H1 (cell line): ENCODE results near the gene TMSB10. TPM values are rescaled to one million over a fixed set of nuclear protein-coding genes. Genes with fewer than 3 reads are reported as not detected.

Experiments
- CTCF ChIA-PET: fragments of 300-600 bp; sonication (Branson Sonifier 250); formaldehyde crosslinking; loops from one replicate; lab custom pipeline; 2021; ENCODE audit not compliant: partially characterized antibody; lab: Charles Lee
- POLR2A ChIA-PET: fragments of 300-600 bp; sonication (Branson Sonifier 250); formaldehyde crosslinking; loops from one replicate; lab custom pipeline; 2021; ENCODE audit warnings: inconsistent platforms; ENCODE audit not compliant: partially characterized antibody; lab: Charles Lee
- DNase-seq, 2 experiments: peaks; one replicate each; pipeline versions ENCODE4 v3.0.0 to v3.0.0-alpha.2; 2010 to 2022; ENCODE audit warnings: low spot score in 2 of 2, low read depth in 1 of 2, mixed read lengths in 1 of 2
- FAIRE-seq: peaks from 2 replicates; lab custom pipeline; 2011; peaks lifted over from hg19 to GRCh38; lab: Jason Lieb, UNC
- H2AFZ ChIP-seq: 2 replicates; pipeline ENCODE4 v1.8.1; 2012; ENCODE audit warnings: low read length, inconsistent platforms
- H2AK5ac ChIP-seq: 2 replicates; pipeline ENCODE4 v1.6.1; 2013; ENCODE audit warnings: low read depth, low read length
- H2BK120ac ChIP-seq: replicated peaks from 2 replicates; pipeline ENCODE3; 2013; ENCODE audit warnings: low read depth, low read length, inconsistent platforms
- H2BK12ac ChIP-seq: 2 replicates; pipeline ENCODE4 v1.6.1; 2013; ENCODE audit warnings: low read depth, low read length
- H2BK15ac ChIP-seq: 2 replicates; pipeline ENCODE4 v1.6.1; 2013; ENCODE audit warnings: low read length
- H2BK20ac ChIP-seq: 2 replicates; pipeline ENCODE4 v1.6.1; 2013; ENCODE audit warnings: low read length
- H2BK5ac ChIP-seq: 2 replicates; pipeline ENCODE4 v1.6.1; 2013; ENCODE audit warnings: low read depth, low read length
- H3K14ac ChIP-seq: 2 replicates; pipeline ENCODE4 v1.6.1; 2013; ENCODE audit warnings: inconsistent platforms; ENCODE audit not compliant: insufficient read length
- H3K18ac ChIP-seq: 2 replicates; pipeline ENCODE4 v1.6.1; 2013; ENCODE audit warnings: low read length; ENCODE audit errors: extremely low read depth
- H3K23ac ChIP-seq: 2 replicates; pipeline ENCODE4 v1.6.1; 2013; ENCODE audit warnings: inconsistent platforms; ENCODE audit not compliant: insufficient read length
- H3K23me2 ChIP-seq: 2 replicates; pipeline ENCODE4 v1.6.1; 2013; ENCODE audit warnings: low read depth, low read length
- H3K27ac ChIP-seq: 2 replicates; pipeline ENCODE4 v1.6.1; 2011; ENCODE audit warnings: low read depth, low read length, inconsistent platforms
- H3K27me3 ChIP-seq, 4 experiments: replicated peaks in 1 of 4; 1 replicate in 1 of 4; 2 replicates in 3 of 4; pipeline versions ENCODE4 v1.6.1 to v1.8.1; 2011 to 2013; ENCODE audit warnings: low read length in 3 of 4, mild to moderate bottlenecking in 3 of 4, inconsistent platforms in 2 of 4, mixed read lengths in 2 of 4, moderate library complexity in 1 of 4; ENCODE audit not compliant: control insufficient read depth in 3 of 4, insufficient read depth in 3 of 4; ENCODE audit errors: extremely low read depth in 1 of 4
- H3K36me3 ChIP-seq, 4 experiments: 2 replicates each; pipeline versions ENCODE4 v1.6.1 to v1.8.1; 2011 to 2013; ENCODE audit warnings: mild to moderate bottlenecking in 4 of 4, low read length in 3 of 4, moderate library complexity in 2 of 4, control low read depth in 1 of 4, inconsistent platforms in 1 of 4; ENCODE audit not compliant: insufficient read depth in 4 of 4, control insufficient read depth in 2 of 4
- H3K4ac ChIP-seq: replicated peaks from 2 replicates; pipeline ENCODE3; 2013; ENCODE audit warnings: low read length, low read depth, mixed read lengths, inconsistent platforms; ENCODE audit not compliant: insufficient read length
- H3K4me1 ChIP-seq, 4 experiments: replicated peaks in 1 of 4; 1 replicate in 1 of 4; 2 replicates in 3 of 4; pipeline versions ENCODE4 v1.6.1 to v1.8.1; 2011 to 2013; ENCODE audit warnings: low read length in 3 of 4, inconsistent platforms in 2 of 4, mixed read lengths in 1 of 4; ENCODE audit not compliant: insufficient read depth in 4 of 4, control insufficient read depth in 3 of 4
- H3K4me2 ChIP-seq, 2 experiments: 2 replicates each; pipeline versions ENCODE4 v1.6.1 to v1.8.1; 2011 to 2013; ENCODE audit warnings: low read depth in 2 of 2, low read length in 2 of 2, control low read depth in 1 of 2, inconsistent platforms in 1 of 2, mild to moderate bottlenecking in 1 of 2; ENCODE audit not compliant: insufficient read depth in 1 of 2
- H3K4me3 ChIP-seq, 4 experiments: fragments of 200-600, 300-600 bp in 1 of 4; sonication (generic), shearing (Covaris generic), sonication (Bioruptor Twin) in 1 of 4; 2 replicates each; pipeline versions ENCODE4 v1.5.1 to v1.8.1; 2011 to 2016; ENCODE audit warnings: low read length in 4 of 4, low read depth in 3 of 4, control low read depth in 2 of 4, inconsistent platforms in 2 of 4, mild to moderate bottlenecking in 2 of 4, mixed read lengths in 1 of 4, moderate library complexity in 1 of 4; ENCODE audit not compliant: insufficient read depth in 2 of 4; ENCODE audit errors: extremely low read depth in 1 of 4
- H3K56ac ChIP-seq: replicated peaks from 2 replicates; pipeline ENCODE3; 2013; ENCODE audit warnings: low read depth, mild to moderate bottlenecking, mixed read lengths, low read length, inconsistent platforms; ENCODE audit not compliant: insufficient read length
- H3K79me1 ChIP-seq: 2 replicates; pipeline ENCODE4 v1.6.1; 2013; ENCODE audit warnings: low read depth, low read length, control low read depth
- H3K79me2 ChIP-seq, 2 experiments: 2 replicates each; pipeline versions ENCODE4 v1.6.1 to v1.8.1; 2012 to 2013; ENCODE audit warnings: low read length in 2 of 2, mild to moderate bottlenecking in 2 of 2, inconsistent platforms in 1 of 2; ENCODE audit not compliant: insufficient read depth in 2 of 2, control insufficient read depth in 1 of 2
- H3K9ac ChIP-seq, 4 experiments: replicated peaks in 1 of 4; 1 replicate in 1 of 4; 2 replicates in 3 of 4; pipeline versions ENCODE4 v1.6.1 to v1.8.1; 2011 to 2013; ENCODE audit warnings: low read depth in 3 of 4, low read length in 3 of 4, control low read depth in 2 of 4, mild to moderate bottlenecking in 2 of 4, moderate library complexity in 2 of 4, inconsistent platforms in 1 of 4; ENCODE audit errors: extremely low read depth in 1 of 4
- H3K9me3 ChIP-seq, 2 experiments: 2 replicates each; pipeline versions ENCODE4 v1.6.1 to v1.8.1; 2012 to 2013; ENCODE audit warnings: mild to moderate bottlenecking in 2 of 2, moderate library complexity in 2 of 2, control low read depth in 1 of 2, inconsistent platforms in 1 of 2, low read depth in 1 of 2, low read length in 1 of 2, mixed read lengths in 1 of 2; ENCODE audit not compliant: insufficient read depth in 2 of 2
- H4K20me1 ChIP-seq, 2 experiments: replicated peaks in 1 of 2; 2 replicates each; pipeline versions ENCODE3 to v1.8.1; 2011 to 2013; ENCODE audit warnings: inconsistent platforms in 2 of 2, low read length in 2 of 2, mild to moderate bottlenecking in 1 of 2; ENCODE audit not compliant: insufficient read depth in 2 of 2, control insufficient read depth in 1 of 2
- H4K5ac ChIP-seq: 2 replicates; pipeline ENCODE4 v1.6.1; 2013; ENCODE audit warnings: low read length, low read depth, mixed read lengths, inconsistent platforms; ENCODE audit not compliant: insufficient read length
- H4K8ac ChIP-seq: 2 replicates; pipeline ENCODE4 v1.8.0; 2013; ENCODE audit warnings: mild to moderate bottlenecking, moderate library complexity, low read length, inconsistent platforms; ENCODE audit not compliant: insufficient read depth; ENCODE audit errors: extremely low read depth
- H4K91ac ChIP-seq: replicated peaks from 2 replicates; pipeline ENCODE3; 2013; ENCODE audit warnings: low read length, mixed read lengths, inconsistent platforms; ENCODE audit not compliant: insufficient read length
- BCL11A ChIP-seq, 2 experiments: IDR thresholded peaks; one replicate each; pipeline ENCODE4 v1.6.1; 2011; ENCODE audit warnings: low read depth in 2 of 2, low read length in 2 of 2, mild to moderate bottlenecking in 2 of 2
- CEBPB ChIP-seq: IDR thresholded peaks from 2 replicates; pipeline ENCODE4 v1.6.1; 2012; ENCODE audit warnings: low read depth, low read length
- CHD1 ChIP-seq: IDR thresholded peaks from 2 replicates; pipeline ENCODE4 v1.6.1; 2012; ENCODE audit warnings: low read depth, low read length, improper control_type of control experiment
- JUND ChIP-seq: IDR thresholded peaks from 2 replicates; pipeline ENCODE4 v1.6.1; 2011; ENCODE audit warnings: mild to moderate bottlenecking, improper control_type of control experiment, low read length
- KDM5A ChIP-seq: fragments of 200-600 bp; IDR thresholded peaks from 2 replicates; pipeline ENCODE4 v1.7.1; 2012; ENCODE audit warnings: mild to moderate bottlenecking, low read length, inconsistent platforms, mixed read lengths
- MAFK ChIP-seq: IDR thresholded peaks from 2 replicates; pipeline ENCODE4 v1.6.1; 2012; ENCODE audit warnings: low read depth, mild to moderate bottlenecking, improper control_type of control experiment, low read length
- RAD21 ChIP-seq, 2 experiments: IDR thresholded peaks in 1 of 2; conservative IDR thresholded peaks in 1 of 2; 2 replicates each; pipeline ENCODE4 v1.6.1; 2011; ENCODE audit warnings: low read depth in 2 of 2, low read length in 2 of 2, improper control_type of control experiment in 1 of 2, inconsistent platforms in 1 of 2, mild to moderate bottlenecking in 1 of 2, moderate library complexity in 1 of 2
- SIRT6 ChIP-seq: IDR thresholded peaks from one replicate; pipeline ENCODE4 v1.7.1; 2012; ENCODE audit warnings: low read length, inconsistent platforms
- TCF12 ChIP-seq: IDR thresholded peaks from 2 replicates; pipeline ENCODE4 v1.6.1; 2011; ENCODE audit warnings: low read depth, mild to moderate bottlenecking, low read length
- WGBS, 2 experiments: shearing (Covaris generic) in 1 of 2; methylation state at CpG; one replicate each; pipeline versions ENCODE4 v1.1.6 to v1.1.7; 2013 to 2015; ENCODE audit warnings: low lambda C conversion rate in 2 of 2, mixed read lengths in 2 of 2, inconsistent platforms in 1 of 2, low coverage in 1 of 2, missing lambda C conversion rate in 1 of 2; ENCODE audit not compliant: insufficient replicate concordance in 2 of 2, insufficient coverage in 1 of 2, insufficient read length in 1 of 2; ENCODE audit errors: extremely low coverage in 1 of 2, missing lambda C conversion rate in 1 of 2; 5-methylcytosine and 5-hydroxymethylcytosine counted together
- polyA plus RNA-seq, 7 experiments: library from polyadenylated mRNA; depleted of rRNA in 3 of 7; stranded (reverse) in 5 of 7; unstranded in 2 of 7; fragments of >200 nt in 5 of 7; fragments of 200-250 nt in 2 of 7; gene quantifications; 1 replicate in 5 of 7; 2 replicates in 1 of 7; 4 replicates in 1 of 7; pipeline versions ENCODE4 v1.2.1 to v1.2.3, GENCODE V29; 2011 to 2013; ENCODE audit warnings: missing spikeins in 2 of 7, mixed read lengths in 2 of 7
- total RNA-seq: library from RNA; stranded (reverse); fragmentation: NEBNext Ultra II Directional; extraction: Animal tissue kit (Norgen Biotek cat#: 25700); gene quantifications from 2 replicates; pipeline ENCODE4 v1.2.1, GENCODE V29; 2021

The TMSB10 gene
- total and polyA plus RNA-seq, 2 of the 8 experiments (the other 6 are each of a cell fraction or from before 2014, with no cell fraction given), result 593 to 1,075 TPM

DNA sequence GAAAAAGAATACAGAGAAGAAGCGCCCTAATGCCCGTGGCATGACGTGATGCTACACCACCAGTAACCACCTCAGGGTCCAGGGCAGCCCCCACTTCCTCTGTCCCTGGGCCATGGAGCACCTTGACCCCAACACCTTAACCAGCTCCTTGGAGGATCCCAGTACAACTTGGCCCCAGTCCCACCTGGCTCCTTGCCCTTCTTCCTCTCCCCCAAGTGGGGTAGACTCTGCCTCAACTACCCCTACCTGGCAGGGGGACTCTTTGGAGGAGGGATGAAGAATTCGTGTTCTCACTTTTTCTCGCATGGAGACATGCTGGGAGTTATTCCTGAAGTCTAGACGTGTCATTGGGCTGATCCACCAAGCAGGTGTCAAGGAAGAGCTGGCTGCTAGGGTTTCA, 43.5 kb upstream of the TMSB10 start:
- H3K27ac ChIP-seq, result no peak overlapping the region
- no peak overlapping the region for H3K56ac ChIP-seq
- H3K4me3 ChIP-seq, result no peak overlapping the region
- peaks cover 4 to 8% (median 6%) of the 10 kb centered on the region in 4 experiments for H3K27me3 ChIP-seq
- no peak overlapping the region for H2BK20ac ChIP-seq
- H3K79me1 ChIP-seq, result no peaks in the 10 kb centered on the region; the same call in none of the 2 replicates
- TF ChIP-seq TCF12 (no peak), KDM5A (no peak), CEBPB (no peak), JUND (no peak), RAD21 (IDR thresholded peaks at IDR 0.05 in 1 of 2, conservative IDR thresholded peaks at IDR 0.05 in 1 of 2; ENCODE audit: low read depth in 2 of 2, low read length in 2 of 2) (no peak), BCL11A (IDR thresholded peaks at IDR 0.05; ENCODE audit: low read depth in 2 of 2, low read length in 2 of 2) (no peak), MAFK (no peak), SIRT6 (no peak), CHD1 (no peak)
- no peak overlapping the region for H4K5ac ChIP-seq
- no peak overlapping the region for H2AFZ ChIP-seq
- no peak overlapping the region for H2BK5ac ChIP-seq
- H3K23me2 ChIP-seq, result no peaks in the 10 kb centered on the region
- peaks cover 0 to 6% (median 3%) of the 10 kb centered on the region in 4 experiments; a peak in 5 of 7 replicates for H3K4me1 ChIP-seq
- H3K4ac ChIP-seq, result no peak overlapping the region
- no peak overlapping the region for H4K8ac ChIP-seq
- no peaks in the 10 kb centered on the region for H4K20me1 ChIP-seq
- no peak overlapping the region for H3K14ac ChIP-seq
- no peak overlapping the region for H2AK5ac ChIP-seq
- CTCF ChIA-PET, result interaction anchor here (0.5 to 3.0 kb wide), 10 partner anchors 9 to 336 kb away, joined by 3 to 18 read pairs (median 4); no protein-coding TSS in a partner anchor
- no peak overlapping the region for H2BK120ac ChIP-seq
- DNase-seq, result no peak
- WGBS, 2 experiments, result 86% methylated on average over 6 of the region's 6 CpGs; no CpG with 5 or more reads in 1 of the 2 experiments
- H3K18ac ChIP-seq, result no peak overlapping the region
- POLR2A ChIA-PET, result interaction anchor here (1.2 to 1.4 kb wide), 2 partner anchors 19 to 74 kb away, joined by 3 to 4 read pairs; partner anchors contain the start of gene TRABD2A
- no peaks in the 10 kb centered on the region; a peak in 1 of 4 replicates for H3K79me2 ChIP-seq
- no peaks in the 10 kb centered on the region for H3K9me3 ChIP-seq
- no peaks in the 10 kb centered on the region for H3K36me3 ChIP-seq
- no peak overlapping the region for H2BK12ac ChIP-seq
- H3K23ac ChIP-seq, result no peak overlapping the region
- no peak for FAIRE-seq
- H3K9ac ChIP-seq, result no peak overlapping the region
- no peak overlapping the region for H4K91ac ChIP-seq
- H3K4me2 ChIP-seq, result no peak overlapping the region
- 0 out of 2 replicates have a peak overlapping the region, but pooled peaks have one; percentile 13 for H2BK15ac ChIP-seq
